ENCODE measurements around the gene EPN1. TPM values are rescaled to one million over a fixed set of nuclear protein-coding genes. Genes with fewer than 3 reads are reported as not detected.

The EPN1 gene
- total and polyA plus RNA-seq, 9 of the 15 experiments (the other 6 are each of a cell fraction or from before 2014, with no cell fraction given): 0.08 to 138 (median 12.7) TPM

GRCh38 chr19:55638864-55639359 lies 36.1 kb upstream of the EPN1 start (continued):
- TF ChIP-seq ETV6 (IDR thresholded peaks at IDR 0.05; ENCODE audit: borderline replicate concordance in 1 of 2, low read depth in 2 of 2, low read length in 1 of 2) (no peak), ETV6 (CRISPR knock-in tag; IDR thresholded peaks at IDR 0.05; ENCODE audit: borderline replicate concordance) (no peak), BMI1 (IDR thresholded peaks at IDR 0.05; ENCODE audit: low read length) (no peak), ZNF699 (CRISPR knock-in tag; IDR thresholded peaks at IDR 0.05; ENCODE audit: insufficient replicate concordance) (no peak), XRCC5 (IDR thresholded peaks at IDR 0.05; ENCODE audit: low read depth, low read length) (no peak; the same call in 1 of the 2 replicates), EWSR1 (IDR thresholded peaks at IDR 0.05; ENCODE audit: borderline replicate concordance, low read depth, partially characterized antibody) (no peak), GTF2E2 (tag; IDR thresholded peaks at IDR 0.05) (no peak), ZBTB34 (CRISPR knock-in tag; IDR thresholded peaks at IDR 0.05) (no peak), ARID2 (IDR thresholded peaks at IDR 0.05) (no peak), CHCHD3 (CRISPR knock-in tag; IDR thresholded peaks at IDR 0.05) (no peak), BCOR (IDR thresholded peaks at IDR 0.05) (peak; percentile 65), ESRRA (IDR thresholded peaks at IDR 0.05; ENCODE audit: borderline replicate concordance, low read depth) (peak; percentile 37; the same call in 1 of the 2 replicates), SMC3 (conservative IDR thresholded peaks at IDR 0.05; ENCODE audit: insufficient read depth, low read depth, low read length) (0 out of 2 replicates have a peak, but pooled peaks have one; percentile 14), PHB (CRISPR knock-in tag; IDR thresholded peaks at IDR 0.05) (no peak), RAD21 (CRISPR knock-in tag; conservative IDR thresholded peaks at IDR 0.05 in 1 of 2, IDR thresholded peaks at IDR 0.05 in 1 of 2) (peak in 1 of 2 experiments; percentile 23; a peak in 2 of 4 replicates), CREM (IDR thresholded peaks at IDR 0.05; ENCODE audit: low read depth) (0 out of 2 replicates have a peak, but pooled peaks have one; percentile 32), SMARCB1 (IDR thresholded peaks at IDR 0.05; ENCODE audit: insufficient read length, low read depth) (no peak), TCF15 (CRISPR knock-in tag; IDR thresholded peaks at IDR 0.05) (no peak), POLR2B (IDR thresholded peaks at IDR 0.05; ENCODE audit: low read depth, partially characterized antibody) (no peak), YY1 (IDR thresholded peaks at IDR 0.05; ENCODE audit: borderline replicate concordance in 1 of 3, control insufficient read depth in 1 of 3, extremely low read depth in 1 of 3, insufficient read depth in 3 of 3, insufficient read length in 1 of 3, insufficient replicate concordance in 2 of 3, low read depth in 1 of 3, low read length in 2 of 3) (peak in 2 of 3 experiments; percentile 61 to 82), SIN3B (IDR thresholded peaks at IDR 0.05; ENCODE audit: low read depth) (no peak), SNAPC5 (CRISPR knock-in tag; IDR thresholded peaks at IDR 0.05) (no peak), HES1 (IDR thresholded peaks at IDR 0.05; ENCODE audit: low read depth) (no peak), ZNF316 (IDR thresholded peaks at IDR 0.05) (no peak), RNF219 (CRISPR knock-in tag; IDR thresholded peaks at IDR 0.05) (no peak)
